Neural progenitor cell (in vitro differentiated cells): ENCODE measurements around the gene ANKS3. TPM values are rescaled to one million over a fixed set of nuclear protein-coding genes. Genes with fewer than 3 reads are reported as not detected.

ENCODE experiments used
- DNase-seq: peaks from one replicate; pipeline ENCODE4 v3.0.0-alpha.2; 2016; ENCODE audit warnings: low spot score
- H2AFZ ChIP-seq: fragments of 200-600 bp; sonication (generic); replicated peaks from 2 replicates; pipeline ENCODE4 v1.6.1; 2016; ENCODE audit warnings: antibody characterized with exemption
- H3F3A ChIP-seq: fragments of 200-600 bp; sonication (generic); 2 replicates; pipeline ENCODE4 v1.6.1; 2016; ENCODE audit warnings: antibody characterized with exemption, low read depth
- H3K27ac ChIP-seq: fragments of 200-600 bp; sonication (generic); 2 replicates; pipeline ENCODE4 v1.5.1; 2016; ENCODE audit warnings: mild to moderate bottlenecking
- H3K27me3 ChIP-seq: fragments of 200-600 bp; sonication (generic); 2 replicates; pipeline ENCODE4 v1.6.1; 2016; ENCODE audit warnings: mild to moderate bottlenecking, moderate library complexity
- H3K36me3 ChIP-seq: fragments of 200-600 bp; sonication (generic); 2 replicates; pipeline ENCODE4 v1.5.1; 2016
- H3K4me1 ChIP-seq: fragments of 200-600 bp; sonication (generic); 2 replicates; pipeline ENCODE4 v1.6.1; 2016; ENCODE audit warnings: mixed run types
- H3K4me2 ChIP-seq: fragments of 200-600 bp; sonication (generic); 2 replicates; pipeline ENCODE4 v1.6.1; 2016
- H3K4me3 ChIP-seq: fragments of 200-600 bp; sonication (generic); 2 replicates; pipeline ENCODE4 v1.5.1; 2016
- H3K79me2 ChIP-seq: fragments of 200-600 bp; sonication (generic); 2 replicates; pipeline ENCODE4 v1.6.1; 2016; ENCODE audit warnings: low read depth
- H3K9ac ChIP-seq: fragments of 200-600 bp; sonication (generic); 2 replicates; pipeline ENCODE4 v1.6.1; 2016
- H3K9me3 ChIP-seq: fragments of 200-600 bp; sonication (generic); 2 replicates; pipeline ENCODE4 v1.5.1; 2016; ENCODE audit warnings: low read depth
- H4K20me1 ChIP-seq: fragments of 200-600 bp; sonication (generic); 2 replicates; pipeline ENCODE4 v1.6.1; 2016; ENCODE audit warnings: low read depth
- H3K27ac Mint-ChIP-seq: 3 replicates; pipeline ENCODE4 v1.8.0; 2021; ENCODE audit warnings: mixed read lengths
- H3K27me3 Mint-ChIP-seq: 2 replicates; pipeline ENCODE4 v1.8.0; 2022; ENCODE audit warnings: low read depth, mild to moderate bottlenecking, inconsistent platforms, moderate library complexity, mixed read lengths; ENCODE audit not compliant: insufficient read depth
- H3K36me3 Mint-ChIP-seq: 3 replicates; pipeline ENCODE4 v1.8.0; 2021; ENCODE audit warnings: mixed read lengths
- H3K4me1 Mint-ChIP-seq: 3 replicates; pipeline ENCODE4 v1.8.0; 2021; ENCODE audit warnings: mixed read lengths
- H3K4me3 Mint-ChIP-seq: 3 replicates; pipeline ENCODE4 v1.8.0; 2021; ENCODE audit warnings: mild to moderate bottlenecking, moderate library complexity, mixed read lengths
- H3K9me3 Mint-ChIP-seq: 3 replicates; pipeline ENCODE4 v1.8.0; 2020; ENCODE audit warnings: mixed read lengths
- CTCF ChIP-seq: fragments of 200-600 bp; sonication (generic); IDR thresholded peaks from 2 replicates; pipeline ENCODE4 v1.5.1; 2017; ENCODE audit warnings: antibody characterized with exemption, mild to moderate bottlenecking
- EZH2 ChIP-seq: fragments of 200-600 bp; sonication (generic); IDR thresholded peaks from 2 replicates; pipeline ENCODE4 v1.6.1; 2017; ENCODE audit warnings: antibody characterized with exemption, mild to moderate bottlenecking, moderate library complexity
- EZH2phosphoT487 ChIP-seq: fragments of 200-600 bp; sonication (generic); IDR thresholded peaks from 2 replicates; pipeline ENCODE4 v1.6.1; 2017; ENCODE audit warnings: antibody characterized with exemption
- total RNA-seq: library from RNA; depleted of rRNA; stranded (reverse); fragments of >200 nt; gene quantifications from 2 replicates; pipeline ENCODE4 v1.2.3, GENCODE V29; 2015; ENCODE audit warnings: low replicate concordance

The ANKS3 gene
- total RNA-seq, 1 donor from 2014 or later: 20.6 TPM

- DNase-seq: no peak
- Histone ChIP-seq H3F3A (peaks cover 18% of the 10 kb centered on the region), H2AFZ (no peak overlapping the region), H3K9ac (no peak overlapping the region), H4K20me1 (no peaks in the 10 kb centered on the region), H3K27ac (no peak overlapping the region), H3K4me1 (peaks cover 8% of the 10 kb centered on the region), H3K79me2 (peaks cover 37% of the 10 kb centered on the region), H3K4me3 (no peak overlapping the region), H3K9me3 (no peaks in the 10 kb centered on the region), H3K4me2 (no peak overlapping the region), H3K36me3 (no peaks in the 10 kb centered on the region), H3K27me3 (no peaks in the 10 kb centered on the region)
- peaks cover under 1% of the 10 kb centered on the region for H3K27me3 Mint-ChIP-seq
- H3K4me1 Mint-ChIP-seq: peaks cover 7% of the 10 kb centered on the region
- no peak for TF ChIP-seq EZH2
- TF ChIP-seq CTCF: no peak
- no peak for TF ChIP-seq EZH2phosphoT487
- H3K9me3 Mint-ChIP-seq: no peaks in the 10 kb centered on the region
- no peak overlapping the region for H3K27ac Mint-ChIP-seq
- peaks cover 5% of the 10 kb centered on the region for H3K36me3 Mint-ChIP-seq
- H3K4me3 Mint-ChIP-seq: no peak overlapping the region
Observed at GRCh38 chr16:4729876-4730275, 4.2 kb downstream of the ANKS3 start.

- Mint-ChIP-seq H3K4me1 (peaks cover 6% of the 10 kb centered on the region), H3K9me3 (no peaks in the 10 kb centered on the region), H3K27ac (no peak overlapping the region), H3K4me3 (no peak overlapping the region), H3K36me3 (peaks cover 5% of the 10 kb centered on the region), H3K27me3 (no peaks in the 10 kb centered on the region)
- no peak for TF ChIP-seq EZH2phosphoT487
- no peak for TF ChIP-seq EZH2
- no peak for TF ChIP-seq CTCF
- H3K79me2 ChIP-seq: peaks cover 36% of the 10 kb centered on the region
- H3K27ac ChIP-seq: no peak overlapping the region
- H3K9me3 ChIP-seq: no peaks in the 10 kb centered on the region
- H3K4me3 ChIP-seq: no peak overlapping the region
- H4K20me1 ChIP-seq: no peaks in the 10 kb centered on the region
- DNase-seq: no peak
- peaks cover 6% of the 10 kb centered on the region for H3F3A ChIP-seq
- H3K4me1 ChIP-seq: peaks cover 8% of the 10 kb centered on the region
- H3K27me3 ChIP-seq: no peaks in the 10 kb centered on the region
- H3K36me3 ChIP-seq: no peaks in the 10 kb centered on the region
- no peak overlapping the region for H3K9ac ChIP-seq
- H3K4me2 ChIP-seq: no peak overlapping the region
- H2AFZ ChIP-seq: no peak overlapping the region
Observed at GRCh38 chr16:4728676-4729075, 5.4 kb downstream of the ANKS3 start.

- Histone ChIP-seq H3K4me3 (no peak overlapping the region), H3K9ac (no peak overlapping the region), H3K4me1 (no peaks in the 10 kb centered on the region), H3F3A (no peaks in the 10 kb centered on the region), H3K27ac (no peak overlapping the region), H3K27me3 (no peaks in the 10 kb centered on the region), H3K79me2 (peaks cover 16% of the 10 kb centered on the region), H3K36me3 (no peaks in the 10 kb centered on the region), H3K9me3 (no peaks in the 10 kb centered on the region), H3K4me2 (no peak overlapping the region), H2AFZ (no peak overlapping the region), H4K20me1 (no peaks in the 10 kb centered on the region)
- no peak for DNase-seq
- peaks cover 9% of the 10 kb centered on the region for H3K36me3 Mint-ChIP-seq
- no peaks in the 10 kb centered on the region for H3K9me3 Mint-ChIP-seq
- TF ChIP-seq CTCF (no peak), EZH2 (no peak), EZH2phosphoT487 (no peak)
- H3K4me1 Mint-ChIP-seq: no peaks in the 10 kb centered on the region
- no peaks in the 10 kb centered on the region for H3K27me3 Mint-ChIP-seq
- H3K27ac Mint-ChIP-seq: no peak overlapping the region
- H3K4me3 Mint-ChIP-seq: no peak overlapping the region
Observed at GRCh38 chr16:4726616-4727015, 7.5 kb downstream of the ANKS3 start.
